Activated CD8-positive, alpha-beta T cell treated with anti-CD3 and anti-CD28 coated beads for 36 hours (primary cell): ENCODE results near the gene BTBD18. TPM values are rescaled to one million over a fixed set of nuclear protein-coding genes. Genes with fewer than 3 reads are reported as not detected.
"Not testable (repeated sequence)": the region's sequence is repeated elsewhere in the genome, so short reads cannot be mapped to it uniquely, and the experiment has no call there.

Experiments used
- ATAC-seq: fragments of 200-7000 bp; cut with Tn5 transposase; one replicate; pipeline ENCODE4 v1.10.0; 2021; ENCODE audit warnings: mild to moderate bottlenecking, moderate library complexity
- CTCF ChIA-PET: fragments of 350-600 bp; sonication (Branson Sonifier 250); formaldehyde crosslinking; loops from one replicate; lab custom pipeline; 2021; ENCODE audit warnings: antibody characterized with exemption; lab: Charles Lee
- POLR2A ChIA-PET: fragments of 350-600 bp; sonication (Branson Sonifier 250); formaldehyde crosslinking; loops from one replicate; lab custom pipeline; 2021; ENCODE audit warnings: antibody characterized with exemption; lab: Charles Lee
- DNase-seq: peaks from one replicate; pipeline ENCODE4 v3.0.0-alpha.2; 2020
- H3K27ac Mint-ChIP-seq: one replicate; pipeline ENCODE4 v1.8.0; 2021; ENCODE audit warnings: mild to moderate bottlenecking, mixed read lengths
- H3K27me3 Mint-ChIP-seq: one replicate; pipeline ENCODE4 v1.8.0; 2021; ENCODE audit warnings: mixed read lengths
- H3K36me3 Mint-ChIP-seq: one replicate; pipeline ENCODE4 v1.8.0; 2021; ENCODE audit warnings: low read depth, mixed read lengths
- H3K4me1 Mint-ChIP-seq: one replicate; pipeline ENCODE4 v1.8.0; 2021; ENCODE audit warnings: low read depth, mixed read lengths
- H3K4me3 Mint-ChIP-seq: one replicate; pipeline ENCODE4 v1.8.0; 2021; ENCODE audit warnings: mild to moderate bottlenecking, moderate library complexity, mixed read lengths
- H3K9me3 Mint-ChIP-seq: one replicate; pipeline ENCODE4 v1.8.0; 2021; ENCODE audit warnings: mixed read lengths
- intact Hi-C: fragments of 100-400 bp; cut with micrococcal nuclease; formaldehyde crosslinking; loops from one replicate; pipeline ENCODE4 v1.10.0; 2022
- total RNA-seq, 2 experiments: library from RNA; stranded (reverse); gene quantifications; one replicate each; pipeline ENCODE4 v1.2.3, GENCODE V29; 2021
- TF ChIP-seq, protein P1 (sequence below): fragments of 200-600 bp; IDR thresholded peaks from one replicate; pipeline ENCODE4 v1.8.0; 2022; ENCODE audit warnings: antibody characterized with exemption, mild to moderate bottlenecking

BTBD18 gene
- total RNA-seq, 2 experiments from 2014 or later: not detected

DNA sequence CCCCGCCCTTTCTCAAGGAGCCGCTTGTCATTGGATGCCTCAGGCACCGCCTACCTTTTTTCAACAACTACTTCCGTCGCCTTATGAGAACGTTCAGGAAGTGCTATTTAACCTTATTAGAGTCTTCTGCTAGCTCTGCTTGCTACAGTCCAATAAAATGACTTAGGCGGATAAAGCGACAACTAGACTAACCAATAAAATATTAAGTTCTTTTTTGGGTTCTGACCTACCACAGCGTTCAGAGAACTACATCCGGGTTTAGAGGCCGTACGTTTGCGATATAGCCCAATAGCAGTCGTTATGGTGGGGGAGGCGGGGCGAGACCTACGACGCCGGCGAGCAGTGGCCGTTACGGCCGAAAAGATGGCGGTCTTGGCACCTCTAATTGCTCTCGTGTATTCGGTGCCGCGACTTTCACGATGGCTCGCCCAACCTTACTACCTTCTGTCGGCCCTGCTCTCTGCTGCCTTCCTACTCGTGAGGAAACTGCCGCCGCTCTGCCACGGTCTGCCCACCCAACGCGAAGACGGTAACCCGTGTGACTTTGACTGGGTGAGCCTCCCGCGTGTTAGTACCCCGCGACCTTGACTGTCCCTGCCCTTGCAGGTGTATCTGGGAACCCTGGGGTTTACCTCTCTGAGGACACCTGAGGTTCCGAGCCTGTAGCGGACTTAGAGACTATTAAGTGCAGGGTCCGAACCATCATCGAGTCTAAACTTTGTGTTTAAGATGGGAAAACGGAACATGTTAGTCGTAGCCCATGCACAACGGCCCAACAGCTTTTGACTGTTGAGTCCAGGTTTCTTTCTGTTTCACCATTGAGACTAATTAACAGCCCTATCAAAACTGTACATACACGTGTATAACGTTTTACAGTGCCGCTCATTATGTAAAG, 39.1 kb downstream of the BTBD18 start, which contains the start of gene TMX2:
TMX2 (plus strand) TSS at position 338 of the 895 bp plus-strand sequence; CDS start at position 364, 26 bp downstream.
- ChIA-PET POLR2A (interaction anchor here (1.0 to 2.0 kb wide), 6 partner anchors 9 to 145 kb away, joined by 4 to 8 read pairs (median 5); partner anchors contain the start of genes SELENOH and UBE2L6), CTCF (interaction anchor here (1.4 to 3.0 kb wide), 2 partner anchors 88 to 89 kb away, joined by 5 to 18 read pairs; no protein-coding TSS in a partner anchor)
- no peaks in the 10 kb centered on the region for H3K27me3 Mint-ChIP-seq
- peaks cover 46% of the 10 kb centered on the region for H3K4me1 Mint-ChIP-seq
- H3K36me3 Mint-ChIP-seq: peaks cover 19% of the 10 kb centered on the region
- peak within 1 kb of the TSS; percentile 85 for H3K4me3 Mint-ChIP-seq
- peak; percentile 91 for ATAC-seq
- peak; percentile 97 for DNase-seq
- H3K9me3 Mint-ChIP-seq: no peaks in the 10 kb centered on the region
- TF ChIP-seq, protein P1, sequence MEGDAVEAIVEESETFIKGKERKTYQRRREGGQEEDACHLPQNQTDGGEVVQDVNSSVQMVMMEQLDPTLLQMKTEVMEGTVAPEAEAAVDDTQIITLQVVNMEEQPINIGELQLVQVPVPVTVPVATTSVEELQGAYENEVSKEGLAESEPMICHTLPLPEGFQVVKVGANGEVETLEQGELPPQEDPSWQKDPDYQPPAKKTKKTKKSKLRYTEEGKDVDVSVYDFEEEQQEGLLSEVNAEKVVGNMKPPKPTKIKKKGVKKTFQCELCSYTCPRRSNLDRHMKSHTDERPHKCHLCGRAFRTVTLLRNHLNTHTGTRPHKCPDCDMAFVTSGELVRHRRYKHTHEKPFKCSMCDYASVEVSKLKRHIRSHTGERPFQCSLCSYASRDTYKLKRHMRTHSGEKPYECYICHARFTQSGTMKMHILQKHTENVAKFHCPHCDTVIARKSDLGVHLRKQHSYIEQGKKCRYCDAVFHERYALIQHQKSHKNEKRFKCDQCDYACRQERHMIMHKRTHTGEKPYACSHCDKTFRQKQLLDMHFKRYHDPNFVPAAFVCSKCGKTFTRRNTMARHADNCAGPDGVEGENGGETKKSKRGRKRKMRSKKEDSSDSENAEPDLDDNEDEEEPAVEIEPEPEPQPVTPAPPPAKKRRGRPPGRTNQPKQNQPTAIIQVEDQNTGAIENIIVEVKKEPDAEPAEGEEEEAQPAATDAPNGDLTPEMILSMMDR: no peak
- intact Hi-C loops: loop anchor here (1.0 to 5.0 kb wide), 2 partner anchors 29 to 45 kb away; partner anchors contain the start of genes SELENOH and ZDHHC5
- peak within 1 kb of the TSS; percentile 90 for H3K27ac Mint-ChIP-seq

DNA sequence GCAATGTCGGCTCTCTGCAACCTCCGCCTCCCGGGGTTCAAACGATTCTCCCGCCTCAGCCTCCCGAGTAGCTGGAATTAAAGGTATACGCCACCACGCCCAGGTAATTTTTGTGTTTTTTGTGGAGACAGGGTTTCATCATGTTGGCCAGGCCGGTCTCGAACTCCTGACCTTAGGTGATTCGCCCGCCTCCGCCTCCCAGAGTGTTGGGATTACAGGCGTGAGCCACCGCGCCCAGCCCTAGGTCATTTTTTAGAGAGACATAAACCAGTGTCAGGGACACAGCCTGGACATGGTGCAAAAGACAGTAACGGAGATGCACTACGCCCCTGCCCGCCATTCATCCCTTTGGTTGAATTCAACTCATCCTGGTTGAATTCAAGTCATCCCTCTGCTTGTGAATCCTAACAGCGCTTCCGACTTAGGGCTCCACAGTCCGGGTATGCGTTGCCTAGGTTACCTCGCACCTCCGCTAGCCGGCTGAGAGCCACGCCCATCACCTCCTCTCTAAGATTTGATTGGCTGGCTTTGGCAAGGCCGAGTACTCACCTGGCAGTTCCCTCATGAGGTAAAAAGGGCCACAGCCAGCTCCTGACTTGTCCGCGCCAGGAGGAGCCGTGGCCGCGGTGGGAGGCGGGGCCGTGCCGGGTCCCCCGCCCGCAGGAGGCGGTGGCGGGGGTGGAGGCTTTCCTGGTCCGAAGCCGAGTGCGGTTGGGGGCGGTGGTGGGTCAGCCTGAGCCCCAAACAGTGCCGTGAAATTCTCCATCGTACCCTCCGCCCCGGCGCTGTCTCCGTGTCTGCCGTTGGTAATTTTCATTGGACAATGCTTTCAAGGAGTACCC, 40.0 kb downstream of the BTBD18 start, which contains the start of gene MED19:
MED19 (minus strand) TSS at position 802 of the 842 bp plus-strand sequence; CDS start at position 766, 36 bp downstream.
- Mint-ChIP-seq H3K27ac (peak within 1 kb of the TSS; percentile 90), H3K4me1 (peaks cover 46% of the 10 kb centered on the region), H3K27me3 (no peaks in the 10 kb centered on the region), H3K36me3 (peaks cover 18% of the 10 kb centered on the region), H3K9me3 (no peaks in the 10 kb centered on the region), H3K4me3 (peak within 1 kb of the TSS; percentile 85)
- intact Hi-C loops: loop anchor here (1.0 to 5.0 kb wide), 2 partner anchors 30 to 44 kb away; partner anchors contain the start of genes SELENOH and ZDHHC5
- TF ChIP-seq, protein P1: no peak
- peak; percentile 42 for ATAC-seq
- CTCF ChIA-PET: interaction anchor here (1.4 kb wide), 1 partner anchor 89 kb away, joined by 5 read pairs; no protein-coding TSS in a partner anchor
- DNase-seq: peak; percentile 86
- POLR2A ChIA-PET: interaction anchor here (1.0 to 2.0 kb wide), 6 partner anchors 9 to 144 kb away, joined by 3 to 8 read pairs (median 5); partner anchors contain the start of genes SELENOH and UBE2L6

DNA sequence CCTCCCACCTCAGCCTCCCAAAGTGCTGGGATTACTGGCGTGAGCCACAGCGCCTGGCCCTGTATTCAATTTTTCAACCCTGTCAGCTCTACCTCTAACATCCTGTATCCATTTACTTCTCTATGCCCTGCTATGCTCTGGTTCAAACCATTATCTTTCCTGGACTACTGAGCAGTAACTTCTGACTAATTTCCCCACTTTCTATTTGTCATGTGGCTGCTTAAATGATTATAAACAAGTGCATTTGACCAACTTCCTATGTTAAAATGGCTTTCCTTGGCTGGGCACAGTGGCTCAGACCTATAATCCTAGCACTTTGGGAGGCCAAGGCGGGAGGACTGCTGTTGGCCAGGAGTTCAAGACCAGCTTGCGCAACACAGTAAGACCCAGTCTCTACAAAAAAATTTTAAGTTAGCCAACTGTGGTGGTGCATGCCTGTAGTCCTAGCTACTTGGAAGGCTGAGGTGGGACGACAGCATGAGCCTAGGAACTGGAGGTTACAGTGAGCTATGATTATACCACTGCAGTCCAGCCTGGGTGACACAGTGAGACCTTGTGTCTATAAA, 41.7 kb downstream of the BTBD18 start:
- H3K9me3 Mint-ChIP-seq: no peaks in the 10 kb centered on the region
- ATAC-seq: no peak
- H3K4me3 Mint-ChIP-seq: peak overlapping the region; percentile 1
- intact Hi-C loops: loop anchor here (5.0 kb wide), 1 partner anchor 43 kb away; the partner anchor contains the start of gene ZDHHC5
- DNase-seq: no peak
- CTCF ChIA-PET: interaction anchor here (1.2 to 3.3 kb wide), 2 partner anchors 91 to 142 kb away, joined by 4 to 18 read pairs; partner anchors contain the start of gene UBE2L6
- no peaks in the 10 kb centered on the region for H3K27me3 Mint-ChIP-seq
- peaks cover 16% of the 10 kb centered on the region for H3K36me3 Mint-ChIP-seq
- TF ChIP-seq, protein P1: no peak
- peaks cover 43% of the 10 kb centered on the region for H3K4me1 Mint-ChIP-seq
- peak overlapping the region; percentile 14 for H3K27ac Mint-ChIP-seq
- POLR2A ChIA-PET: interaction anchor here (1.2 to 4.2 kb wide), 4 partner anchors 11 to 34 kb away, joined by 3 to 13 read pairs (median 4); partner anchors contain the start of gene SELENOH

DNA sequence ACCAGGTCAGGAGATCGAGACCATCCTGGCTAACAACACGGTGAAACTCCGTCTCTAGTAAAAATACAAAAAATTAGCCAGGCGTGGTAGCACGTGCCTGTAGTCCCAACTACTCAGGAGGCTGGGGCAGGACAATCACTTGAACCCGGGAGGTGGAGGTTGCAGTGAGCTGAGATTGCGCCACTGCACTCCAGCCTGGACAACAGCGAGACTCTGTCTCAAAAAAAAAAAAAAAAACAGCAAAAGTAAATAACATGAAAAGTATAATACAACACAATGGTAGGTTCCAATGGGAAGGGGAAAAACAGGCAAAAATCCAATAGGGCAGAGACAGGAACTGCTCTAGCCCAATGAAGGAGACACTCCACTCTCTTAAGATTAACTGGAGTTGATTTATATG, 46.2 kb downstream of the BTBD18 start:
- H3K27ac Mint-ChIP-seq, H3K36me3 Mint-ChIP-seq, CTCF ChIA-PET, H3K4me3 Mint-ChIP-seq, H3K27me3 Mint-ChIP-seq, H3K9me3 Mint-ChIP-seq, DNase-seq, ATAC-seq, intact Hi-C loops: not testable (repeated sequence)
- POLR2A ChIA-PET: interaction anchor here (0.9 to 2.5 kb wide), 4 partner anchors 10 to 37 kb away, joined by 3 to 10 read pairs (median 4); partner anchors contain the start of gene SELENOH
- H3K4me1 Mint-ChIP-seq: peaks cover 13% of the 10 kb centered on the region
